Spleen (tissue), 11 donors: ENCODE data around the gene TJP1. TPM values are rescaled to one million over a fixed set of nuclear protein-coding genes. Genes with fewer than 3 reads are reported as not detected.

ENCODE experiments used
- DNase-seq: peaks from one replicate; pipeline ENCODE4 v3.0.0-alpha.2; 2020
- H3K27ac ChIP-seq, 8 donors: fragments of 200-600 bp; sonication (generic) in 7 of 8; 1 replicate in 4 of 8; 2 replicates in 4 of 8; pipeline versions ENCODE4 v1.5.0 to v1.8.0; 2016 to 2021; ENCODE audit warnings: inconsistent platforms in 4 of 8, mild to moderate bottlenecking in 4 of 8, moderate library complexity in 1 of 8
- H3K27me3 ChIP-seq, 7 donors: fragments of 200-600 bp; sonication (generic) in 6 of 7; replicated peaks in 1 of 7; 1 replicate in 4 of 7; 2 replicates in 3 of 7; pipeline versions ENCODE4 v1.5.0 to v1.8.0; 2016 to 2021; ENCODE audit warnings: inconsistent platforms in 3 of 7, mild to moderate bottlenecking in 1 of 7
- H3K36me3 ChIP-seq, 6 donors: fragments of 200-600 bp; sonication (generic) in 5 of 6; 1 replicate in 4 of 6; 2 replicates in 2 of 6; pipeline versions ENCODE4 v1.5.0 to v1.8.0; 2016 to 2021; ENCODE audit warnings: inconsistent platforms in 2 of 6
- H3K4me1 ChIP-seq, 6 donors: fragments of 200-600 bp; sonication (generic) in 5 of 6; 1 replicate in 3 of 6; 2 replicates in 3 of 6; pipeline versions ENCODE4 v1.5.0 to v1.8.0; 2016 to 2021; ENCODE audit warnings: inconsistent platforms in 3 of 6
- H3K4me3 ChIP-seq, 8 donors: fragments of 200-600 bp; sonication (generic) in 7 of 8; 1 replicate in 4 of 8; 2 replicates in 4 of 8; pipeline versions ENCODE4 v1.5.0 to v1.8.0; 2016 to 2021; ENCODE audit warnings: inconsistent platforms in 4 of 8, mild to moderate bottlenecking in 4 of 8, moderate library complexity in 2 of 8
- H3K9me3 ChIP-seq, 8 donors: fragments of 200-600 bp; sonication (generic) in 7 of 8; 1 replicate in 4 of 8; 2 replicates in 4 of 8; pipeline versions ENCODE4 v1.5.0 to v1.8.0; 2016 to 2021; ENCODE audit warnings: inconsistent platforms in 4 of 8
- CTCF ChIP-seq, 11 experiments: fragments of 200-600 bp in 7 of 11; fragments of 450-650 bp in 4 of 11; sonication (generic) in 4 of 11; IDR thresholded peaks in 8 of 11; conservative IDR thresholded peaks in 3 of 11; 1 replicate in 7 of 11; 2 replicates in 4 of 11; pipeline versions ENCODE4 v1.4.0 to v1.8.0; 2016 to 2021; ENCODE audit warnings: antibody characterized with exemption in 11 of 11, inconsistent platforms in 4 of 11, mild to moderate bottlenecking in 1 of 11
- POLR2A ChIP-seq, 3 donors: fragments of 450-650 bp; IDR thresholded peaks; one replicate each; pipeline ENCODE4 v1.5.1; 2017; ENCODE audit warnings: antibody characterized with exemption in 3 of 3, mild to moderate bottlenecking in 1 of 3
- POLR2AphosphoS5 ChIP-seq, 3 donors: sonication (generic); formaldehyde crosslinking; IDR thresholded peaks; one replicate each; pipeline ENCODE4 v1.5.1; 2017; ENCODE audit warnings: antibody characterized with exemption in 3 of 3
- WGBS, 5 donors: extraction: QIAGEN DNeasy Blood & Tissue Kit in 3 of 5; methylation state at CpG; one replicate each; pipeline versions ENCODE4 v1.1.5 to v1.1.7; 2013 to 2018; 5-methylcytosine and 5-hydroxymethylcytosine counted together
- intact Hi-C: fragments of 100-400 bp; cut with DNase I; formaldehyde crosslinking; loops from one replicate; pipeline ENCODE4 v1.15.0; 2023; ENCODE audit warnings: low total_unique reads
- polyA plus RNA-seq, 3 donors: library from polyadenylated mRNA; stranded (reverse); fragments of 200-250 nt; gene quantifications; one replicate each; pipeline ENCODE4 v1.2.1, GENCODE V29; 2013
- total RNA-seq, 7 donors: library from RNA; depleted of rRNA in 3 of 7; stranded (reverse); fragments of >200 nt in 3 of 7; fragmentation: NEBNext Ultra II Directional in 4 of 7; extraction: Animal tissue kit (Norgen Biotek cat#: 25700) in 4 of 7; gene quantifications; one replicate each; pipeline versions ENCODE4 v1.1.0 to v1.2.1, GENCODE V29; 2016 to 2021
- donor health status: healthy with polysubstance abuse.
- donor health status: DM: no; HTN: no; CAD: no; lungs with moderate emphysema.
- donor health status: DM: no; HTN: no; CAD: no.
- donor health status: Bipolar disorder and iron deficiency.
- donor health status: healthy.
- donor health status: DM: no; HTN: no; CAD: no.
- donor health status: DM: yes; HTN: yes; CAD: no.

Gene TJP1
- total and polyA plus RNA-seq, 10 donors, result 2.9 to 71.8 (median 49.7) TPM

DNA sequence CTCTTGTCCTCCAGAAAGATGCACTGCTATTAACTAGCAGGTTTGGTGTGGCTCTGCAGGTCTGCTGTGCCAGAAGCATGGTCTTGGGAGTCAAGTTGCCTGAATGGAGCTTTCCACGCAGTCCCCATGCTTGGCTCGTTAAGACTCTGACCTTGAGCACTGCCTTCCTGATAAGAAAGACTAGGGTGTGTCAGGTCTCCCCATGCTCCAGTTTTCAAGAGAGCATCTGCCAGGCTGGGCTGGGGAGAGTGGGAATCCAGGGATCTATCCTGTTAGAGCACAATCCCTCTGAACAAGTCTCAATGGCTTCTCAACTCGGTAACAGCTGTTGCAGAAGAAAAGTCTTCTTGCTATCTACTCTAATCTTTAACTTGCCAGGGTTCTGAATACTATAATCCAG lies 98.2 kb downstream of the TJP1 start:
- Histone ChIP-seq H3K9me3 (peaks cover 7 to 33% (median 26%) of the 10 kb centered on the region in 8 donors), H3K36me3 (peaks cover 0 to 73% (median 20%) of the 10 kb centered on the region in 6 donors), H3K4me1 (no peaks in the 10 kb centered on the region), H3K4me3 (no peak overlapping the region), H3K27ac (no peak overlapping the region), H3K27me3 (no peaks in the 10 kb centered on the region)
- intact Hi-C loops, result no loop called here
- 66 to 87% (median 75%) methylated on average over 1 to 3 of the region's 3 CpGs for WGBS, 5 donors
- DNase-seq, result no peak
- TF ChIP-seq POLR2AphosphoS5 (IDR thresholded peaks at IDR 0.05) (no peak), POLR2A (IDR thresholded peaks at IDR 0.05) (no peak), CTCF (IDR thresholded peaks at IDR 0.05 in 8 of 11, conservative IDR thresholded peaks at IDR 0.05 in 3 of 11) (no peak)

- no peak for TF ChIP-seq POLR2AphosphoS5 (IDR thresholded peaks at IDR 0.05)
- TF ChIP-seq CTCF (IDR thresholded peaks at IDR 0.05 in 8 of 11, conservative IDR thresholded peaks at IDR 0.05 in 3 of 11), result no peak
- no peak for TF ChIP-seq POLR2A (IDR thresholded peaks at IDR 0.05)
- Histone ChIP-seq H3K9me3 (no peaks in the 10 kb centered on the region), H3K36me3 (peaks cover 0 to 81% (median 10%) of the 10 kb centered on the region in 6 donors)
Measured at GRCh38 chr15:29713784-29714183, 108.5 kb downstream of the TJP1 start.

DNA sequence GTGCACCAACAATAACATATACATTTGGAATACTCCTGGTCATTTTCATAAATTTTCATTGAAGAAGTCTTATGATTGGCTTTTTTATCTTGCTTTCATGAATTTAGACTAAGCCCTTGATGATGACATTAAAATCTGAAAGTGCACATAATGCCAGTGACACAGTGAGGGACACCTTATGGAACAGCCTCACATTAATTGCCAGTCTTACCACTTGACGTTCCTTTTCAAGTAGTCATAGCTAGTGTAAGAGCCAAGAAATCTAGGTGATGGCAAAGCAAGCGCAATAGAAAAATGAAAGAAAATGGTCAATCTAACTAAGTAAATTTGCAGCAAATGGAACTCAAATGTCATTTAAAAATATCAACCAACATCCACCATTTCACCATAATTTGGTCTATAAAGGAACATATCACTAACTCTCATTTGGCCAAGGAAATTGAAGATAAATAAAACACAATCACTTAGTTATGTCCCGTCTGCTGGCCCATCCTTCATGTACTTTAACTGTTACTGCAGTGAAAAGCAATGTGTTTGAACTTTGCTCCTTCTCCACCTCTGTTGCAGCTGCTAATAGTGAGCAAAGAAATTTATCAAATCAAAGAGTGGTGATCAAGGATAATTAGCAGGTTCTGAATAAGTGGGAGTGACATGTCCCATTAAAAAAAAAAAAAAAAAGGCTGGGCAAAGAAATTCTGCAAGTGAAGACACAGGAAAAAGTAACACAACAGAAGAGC lies 110.0 kb downstream of the TJP1 start:
- 88 to 95% (median 90%) methylated on average over 3 of the region's 3 CpGs for WGBS, 5 donors
- Histone ChIP-seq H3K4me3 (no peak overlapping the region), H3K9me3 (no peaks in the 10 kb centered on the region), H3K27me3 (no peaks in the 10 kb centered on the region), H3K27ac (no peak overlapping the region), H3K4me1 (no peaks in the 10 kb centered on the region), H3K36me3 (peaks cover 0 to 81% (median 7%) of the 10 kb centered on the region in 6 donors)
- intact Hi-C loops, result no loop called here
- TF ChIP-seq CTCF (IDR thresholded peaks at IDR 0.05 in 8 of 11, conservative IDR thresholded peaks at IDR 0.05 in 3 of 11) (no peak), POLR2AphosphoS5 (IDR thresholded peaks at IDR 0.05) (no peak), POLR2A (IDR thresholded peaks at IDR 0.05) (no peak)
- DNase-seq, result no peak

More at GRCh38 chr15:29713784-29714183, 108.5 kb downstream of the TJP1 start:
- intact Hi-C loops, result no loop called here
- Histone ChIP-seq H3K27me3 (no peaks in the 10 kb centered on the region), H3K27ac (no peak overlapping the region), H3K4me1 (no peaks in the 10 kb centered on the region), H3K4me3 (no peak overlapping the region)
- DNase-seq, result no peak

DNA sequence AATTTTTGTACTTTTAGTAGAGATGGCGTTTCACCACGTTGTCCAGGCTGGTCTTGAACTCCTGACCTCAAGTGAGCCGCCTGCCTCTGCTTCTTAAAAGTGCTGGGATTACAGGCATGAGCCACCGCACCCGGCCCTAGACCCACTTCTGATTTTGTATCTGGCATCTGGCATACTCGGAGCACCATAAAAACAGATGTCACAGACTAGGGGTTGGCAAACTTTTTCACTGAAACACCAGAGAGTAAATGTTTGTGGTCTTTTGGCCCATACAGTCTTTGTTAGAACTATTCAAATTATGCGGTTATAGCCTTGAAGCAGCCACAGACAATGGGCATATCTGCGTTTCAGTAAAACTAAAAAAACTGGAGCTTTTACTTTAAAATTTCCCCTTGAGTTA lies 110.7 kb downstream of the TJP1 start:
- Histone ChIP-seq H3K27me3 (no peaks in the 10 kb centered on the region), H3K36me3 (peaks cover 0 to 81% (median 9%) of the 10 kb centered on the region in 6 donors), H3K9me3 (no peaks in the 10 kb centered on the region), H3K4me1 (no peaks in the 10 kb centered on the region), H3K4me3 (no peak overlapping the region), H3K27ac (no peak overlapping the region)
- intact Hi-C loops, result no loop called here
- no peak for DNase-seq
- TF ChIP-seq POLR2AphosphoS5 (IDR thresholded peaks at IDR 0.05) (no peak), CTCF (IDR thresholded peaks at IDR 0.05 in 8 of 11, conservative IDR thresholded peaks at IDR 0.05 in 3 of 11) (no peak), POLR2A (IDR thresholded peaks at IDR 0.05) (no peak)
- 79 to 90% (median 82%) methylated on average over 8 of the region's 8 CpGs for WGBS, 5 donors
